ENCODE results near the gene C1orf174.

The C1orf174 gene

DNA sequence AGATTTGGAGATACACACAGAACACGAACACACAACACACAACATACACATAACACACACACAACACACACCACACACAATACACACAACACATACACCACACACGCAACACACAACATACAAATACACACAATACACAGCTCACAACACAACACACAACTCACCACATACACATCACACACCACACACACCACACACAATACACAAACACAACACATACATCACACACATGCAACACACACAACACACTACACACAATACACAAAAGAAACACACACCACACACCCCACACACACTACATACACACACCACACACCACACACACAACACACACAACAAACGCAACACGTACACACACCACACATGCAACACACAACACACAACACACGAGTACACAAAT is 29.1 kb upstream of the C1orf174 start:
- Histone ChIP-seq H3K4me3 (no peak overlapping the region), H3K4me1 (no peaks in the 10 kb centered on the region), H3K9me3 (no peaks in the 10 kb centered on the region), H3K36me3 (no peaks in the 10 kb centered on the region), H3K27me3 (peaks cover 0 to 45% of the 10 kb centered on the region in 2 donors), H3K27ac (no peak overlapping the region)
- TF ChIP-seq, protein P1, sequence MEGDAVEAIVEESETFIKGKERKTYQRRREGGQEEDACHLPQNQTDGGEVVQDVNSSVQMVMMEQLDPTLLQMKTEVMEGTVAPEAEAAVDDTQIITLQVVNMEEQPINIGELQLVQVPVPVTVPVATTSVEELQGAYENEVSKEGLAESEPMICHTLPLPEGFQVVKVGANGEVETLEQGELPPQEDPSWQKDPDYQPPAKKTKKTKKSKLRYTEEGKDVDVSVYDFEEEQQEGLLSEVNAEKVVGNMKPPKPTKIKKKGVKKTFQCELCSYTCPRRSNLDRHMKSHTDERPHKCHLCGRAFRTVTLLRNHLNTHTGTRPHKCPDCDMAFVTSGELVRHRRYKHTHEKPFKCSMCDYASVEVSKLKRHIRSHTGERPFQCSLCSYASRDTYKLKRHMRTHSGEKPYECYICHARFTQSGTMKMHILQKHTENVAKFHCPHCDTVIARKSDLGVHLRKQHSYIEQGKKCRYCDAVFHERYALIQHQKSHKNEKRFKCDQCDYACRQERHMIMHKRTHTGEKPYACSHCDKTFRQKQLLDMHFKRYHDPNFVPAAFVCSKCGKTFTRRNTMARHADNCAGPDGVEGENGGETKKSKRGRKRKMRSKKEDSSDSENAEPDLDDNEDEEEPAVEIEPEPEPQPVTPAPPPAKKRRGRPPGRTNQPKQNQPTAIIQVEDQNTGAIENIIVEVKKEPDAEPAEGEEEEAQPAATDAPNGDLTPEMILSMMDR (IDR thresholded peaks at IDR 0.05), result no peak
- DNase-seq, result no peak
- intact Hi-C loops (cut with DNase I; ENCODE audit: low total_unique reads), result no loop called here

DNA sequence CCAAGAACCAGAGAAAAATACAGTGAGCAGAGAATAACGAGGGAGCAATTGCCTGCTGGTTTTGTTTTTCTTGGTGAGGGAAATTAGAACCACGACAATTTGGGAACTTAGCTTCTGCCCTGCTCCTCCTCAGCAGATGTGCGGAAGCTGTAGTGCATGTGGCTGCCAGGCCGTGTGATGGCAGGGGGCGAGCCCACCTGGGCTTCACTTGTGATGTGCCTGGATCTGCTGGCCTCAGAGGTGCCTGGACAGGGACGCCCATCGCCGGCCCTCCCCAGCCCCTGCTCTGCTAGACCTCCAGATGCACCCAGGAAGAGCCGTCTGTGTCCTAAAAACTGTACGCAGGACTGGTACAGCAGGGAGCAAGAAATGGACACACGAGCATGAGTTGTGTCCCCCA is 28.5 kb upstream of the C1orf174 start:
- TF ChIP-seq, protein P1 (IDR thresholded peaks at IDR 0.05), result no peak
- Histone ChIP-seq H3K4me1 (no peaks in the 10 kb centered on the region), H3K4me3 (no peak overlapping the region), H3K9me3 (no peaks in the 10 kb centered on the region), H3K27me3 (peaks cover 0 to 50% of the 10 kb centered on the region in 2 donors), H3K27ac (no peak overlapping the region), H3K36me3 (no peaks in the 10 kb centered on the region)
- intact Hi-C loops (cut with DNase I; ENCODE audit: low total_unique reads), result no loop called here
- no peak for DNase-seq

DNA sequence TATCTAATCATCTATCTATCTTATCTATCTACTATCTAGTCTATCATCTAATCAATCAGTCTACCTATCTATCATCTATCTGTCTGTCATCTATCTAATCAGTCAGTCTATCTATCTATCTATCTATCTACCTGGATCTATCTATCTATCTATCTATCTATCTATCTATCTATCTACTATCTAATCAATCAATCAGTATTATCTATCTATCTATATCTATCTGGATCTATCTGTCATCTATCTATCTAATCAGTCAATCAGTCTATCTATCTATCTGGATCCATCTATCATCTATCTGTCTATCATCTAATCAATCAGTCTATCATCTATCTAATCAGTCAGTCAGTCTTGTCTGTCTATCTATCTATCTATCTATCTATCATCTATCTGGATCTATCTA is 26.9 kb upstream of the C1orf174 start:
- Histone ChIP-seq H3K27me3 (peaks cover 0 to 45% of the 10 kb centered on the region in 2 donors), H3K27ac (no peak overlapping the region), H3K36me3 (no peaks in the 10 kb centered on the region), H3K9me3 (no peaks in the 10 kb centered on the region), H3K4me1 (no peaks in the 10 kb centered on the region), H3K4me3 (no peak overlapping the region)
- intact Hi-C loops (cut with DNase I; ENCODE audit: low total_unique reads), result no loop called here
- TF ChIP-seq, protein P1 (IDR thresholded peaks at IDR 0.05), result no peak
- DNase-seq, result no peak

DNA sequence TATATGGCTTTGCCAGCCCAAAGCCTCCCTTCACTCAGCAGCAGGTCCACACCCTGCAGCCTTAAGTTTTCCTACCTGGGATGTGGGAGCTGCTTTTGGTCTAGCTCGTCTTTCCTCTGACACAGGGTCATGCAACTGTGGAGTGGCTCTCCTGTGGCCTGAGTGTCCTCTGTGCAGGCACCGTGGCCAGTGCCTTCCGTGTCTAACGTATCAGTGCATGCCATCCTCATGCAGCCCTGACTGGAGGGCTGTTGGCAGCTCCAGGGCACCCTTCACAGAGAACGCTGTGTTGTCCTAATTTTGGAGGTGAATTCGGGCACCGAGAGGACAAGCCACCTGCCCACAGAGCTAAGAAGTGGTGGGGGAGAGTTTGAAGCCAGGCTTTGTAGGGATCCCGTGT is 25.7 kb upstream of the C1orf174 start:
- no peak overlapping the region for H3K4me3 ChIP-seq
- intact Hi-C loops (cut with DNase I; ENCODE audit: low total_unique reads), result no loop called here
- H3K4me1 ChIP-seq, result no peaks in the 10 kb centered on the region
- no peaks in the 10 kb centered on the region for H3K36me3 ChIP-seq
- no peak for DNase-seq
- TF ChIP-seq, protein P1 (IDR thresholded peaks at IDR 0.05), result no peak
- H3K27me3 ChIP-seq, result peaks cover 0 to 37% of the 10 kb centered on the region in 2 donors
- H3K27ac ChIP-seq, result no peak overlapping the region
- H3K9me3 ChIP-seq, result no peaks in the 10 kb centered on the region

DNA sequence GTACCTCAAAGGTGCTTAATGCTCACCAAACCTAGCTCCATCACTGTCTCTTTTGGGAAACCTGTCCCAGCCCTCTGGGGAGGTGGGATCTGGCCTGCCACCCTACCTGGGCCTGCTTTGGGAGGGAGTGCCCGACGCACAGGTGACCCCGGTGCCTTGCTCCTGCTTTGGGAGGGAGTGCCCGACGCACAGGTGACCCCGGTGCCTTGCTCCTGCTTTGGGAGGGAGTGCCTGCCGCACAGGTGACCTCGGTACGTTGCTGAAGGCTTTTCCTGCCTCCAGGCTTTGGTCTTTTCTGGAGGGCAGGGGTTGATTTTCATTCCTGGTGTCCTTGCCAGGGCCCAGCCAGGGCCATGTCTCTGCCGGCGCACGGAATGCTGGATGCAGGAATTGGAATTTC is 25.2 kb upstream of the C1orf174 start:
- intact Hi-C loops (cut with DNase I; ENCODE audit: low total_unique reads), result no loop called here
- Histone ChIP-seq H3K27ac (no peak overlapping the region), H3K4me3 (no peak overlapping the region), H3K36me3 (no peaks in the 10 kb centered on the region), H3K4me1 (no peaks in the 10 kb centered on the region), H3K9me3 (no peaks in the 10 kb centered on the region), H3K27me3 (peaks cover 0 to 37% of the 10 kb centered on the region in 2 donors)
- no peak for DNase-seq
- TF ChIP-seq, protein P1 (IDR thresholded peaks at IDR 0.05), result no peak

DNA sequence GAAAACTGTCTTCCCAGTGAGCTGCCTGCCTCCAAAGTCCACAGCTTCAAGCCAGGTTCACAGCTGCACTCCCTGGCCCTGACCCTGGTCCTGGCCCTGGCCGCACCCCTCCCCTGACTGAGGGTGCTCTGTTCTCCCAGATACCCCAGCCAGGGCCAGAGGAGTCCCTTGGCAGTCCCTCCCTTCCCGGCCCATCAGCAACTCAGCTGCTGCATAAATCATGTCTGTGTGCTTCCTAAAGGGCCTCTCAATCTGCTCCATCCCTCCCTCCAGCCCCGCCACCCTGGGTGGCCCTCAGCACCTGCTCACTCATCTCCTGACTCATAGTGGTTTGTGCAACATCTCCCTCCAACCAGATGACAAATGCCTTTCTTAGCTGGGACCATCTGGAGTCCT is 24.8 kb upstream of the C1orf174 start:
- H3K4me1 ChIP-seq, result no peaks in the 10 kb centered on the region
- H3K27me3 ChIP-seq, result peaks cover 0 to 38% of the 10 kb centered on the region in 2 donors
- no peak overlapping the region for H3K27ac ChIP-seq
- H3K36me3 ChIP-seq, result no peaks in the 10 kb centered on the region
- H3K9me3 ChIP-seq, result no peaks in the 10 kb centered on the region
- intact Hi-C loops (cut with DNase I; ENCODE audit: low total_unique reads), result no loop called here
- DNase-seq, result no peak
- TF ChIP-seq, protein P1 (IDR thresholded peaks at IDR 0.05), result no peak
- no peak overlapping the region for H3K4me3 ChIP-seq

All from tibial artery (tissue), 4 donors.